B cell (primary cell): Measurements from ENCODE around the gene RBBP6. TPM values are rescaled to one million over a fixed set of nuclear protein-coding genes. Genes with fewer than 3 reads are reported as not detected.

Experiments used
- ATAC-seq: fragments of 200-7000 bp; cut with Tn5 transposase; one replicate; pipeline ENCODE4 v1.10.0; 2021; ENCODE audit warnings: low read depth, mild to moderate bottlenecking, moderate number of reproducible peaks, moderate library complexity
- CTCF ChIA-PET: fragments of 350-600 bp; sonication (Branson Sonifier 250); formaldehyde crosslinking; loops from one replicate; lab custom pipeline; 2021; ENCODE audit warnings: antibody characterized with exemption, inconsistent platforms; lab: Charles Lee
- POLR2A ChIA-PET: fragments of 350-600 bp; sonication (Branson Sonifier 250); formaldehyde crosslinking; loops from one replicate; lab custom pipeline; 2021; ENCODE audit warnings: antibody characterized with exemption; lab: Charles Lee
- DNase-seq: peaks from one replicate; pipeline ENCODE4 v3.0.0; 2013
- H2AFZ ChIP-seq: 2 replicates; pipeline ENCODE4 v1.6.1; 2012; ENCODE audit warnings: mild to moderate bottlenecking, low read depth, low read length; ENCODE audit not compliant: insufficient read depth, poor library complexity, severe bottlenecking
- H3K27ac ChIP-seq, 2 donors: 1 replicate in 1 of 2; 2 replicates in 1 of 2; pipeline ENCODE4 v1.5.1; 2012 to 2013; ENCODE audit warnings: low read length in 2 of 2, mild to moderate bottlenecking in 2 of 2, moderate library complexity in 1 of 2
- H3K27me3 ChIP-seq, 4 experiments: fragments of 200-600 bp in 1 of 4; sonication (generic) in 1 of 4; replicated peaks in 1 of 4; 1 replicate in 2 of 4; 2 replicates in 2 of 4; pipeline versions ENCODE4 v1.6.1 to v1.7.0; 2013 to 2016; ENCODE audit warnings: low read length in 3 of 4, mild to moderate bottlenecking in 2 of 4, mixed read lengths in 1 of 4, moderate library complexity in 1 of 4; ENCODE audit not compliant: insufficient read depth in 4 of 4, control insufficient read depth in 3 of 4; ENCODE audit errors: control extremely low read depth in 1 of 4
- H3K36me3 ChIP-seq, 2 experiments: replicated peaks in 1 of 2; 1 replicate in 1 of 2; 2 replicates in 1 of 2; pipeline versions ENCODE4 v1.6.1 to v1.7.1; 2013; ENCODE audit warnings: low read length in 1 of 2; ENCODE audit not compliant: insufficient read depth in 2 of 2, control insufficient read depth in 1 of 2; ENCODE audit errors: control extremely low read depth in 1 of 2, extremely low read depth in 1 of 2
- H3K4me1 ChIP-seq, 2 donors: fragments of 200-600 bp in 1 of 2; sonication (generic) in 1 of 2; 1 replicate in 1 of 2; 2 replicates in 1 of 2; pipeline versions ENCODE4 v1.5.1 to v1.6.1; 2013 to 2017; ENCODE audit warnings: low read length in 2 of 2; ENCODE audit not compliant: control insufficient read depth in 2 of 2, insufficient read depth in 2 of 2
- H3K4me2 ChIP-seq: replicated peaks from 2 replicates; pipeline ENCODE3; 2012; ENCODE audit warnings: mild to moderate bottlenecking, low read depth, low read length; ENCODE audit not compliant: poor library complexity, severe bottlenecking
- H3K4me3 ChIP-seq, 5 experiments: fragments of 200-600 bp in 1 of 5; sonication (generic) in 1 of 5; 1 replicate in 3 of 5; 2 replicates in 2 of 5; pipeline versions ENCODE4 v1.5.1 to v1.7.0; 2011 to 2016; ENCODE audit warnings: low read length in 4 of 5, mild to moderate bottlenecking in 4 of 5, low read depth in 2 of 5, control low read depth in 1 of 5, moderate library complexity in 1 of 5; ENCODE audit not compliant: insufficient read depth in 1 of 5; ENCODE audit errors: control extremely low read depth in 1 of 5, extremely low read depth in 1 of 5
- H3K79me2 ChIP-seq: fragments of 200-600 bp; sonication (generic); one replicate; pipeline ENCODE4 v1.6.0; 2016; ENCODE audit warnings: low read length; ENCODE audit not compliant: control insufficient read depth, insufficient read depth
- H3K9ac ChIP-seq: fragments of 200-600 bp; sonication (generic); 2 replicates; pipeline ENCODE4 v1.6.1; 2017; ENCODE audit warnings: mild to moderate bottlenecking, low read length, moderate library complexity
- H3K9me3 ChIP-seq, 3 donors: one replicate each; pipeline versions ENCODE4 v1.6.1 to v1.7.1; 2013; ENCODE audit warnings: low read length in 2 of 3; ENCODE audit not compliant: control insufficient read depth in 2 of 3, insufficient read depth in 1 of 3; ENCODE audit errors: control extremely low read depth in 1 of 3
- H4K20me1 ChIP-seq: 2 replicates; pipeline ENCODE4 v1.6.0; 2012; ENCODE audit warnings: mild to moderate bottlenecking, low read length; ENCODE audit not compliant: insufficient read depth, control insufficient read depth, poor library complexity, severe bottlenecking
- H3K27ac Mint-ChIP-seq: one replicate; pipeline ENCODE4 v1.8.0; 2021; ENCODE audit warnings: mixed read lengths
- H3K27me3 Mint-ChIP-seq: one replicate; pipeline ENCODE4 v1.8.0; 2021; ENCODE audit warnings: mixed read lengths
- H3K4me1 Mint-ChIP-seq: one replicate; pipeline ENCODE4 v1.8.0; 2021; ENCODE audit warnings: mixed read lengths
- H3K4me3 Mint-ChIP-seq: one replicate; pipeline ENCODE4 v1.8.0; 2021; ENCODE audit warnings: mixed read lengths
- H3K9me3 Mint-ChIP-seq: one replicate; pipeline ENCODE4 v1.8.0; 2022; ENCODE audit warnings: mixed read lengths; ENCODE audit not compliant: insufficient read depth
- EZH2 ChIP-seq: IDR thresholded peaks from 2 replicates; pipeline ENCODE4 v1.6.1; 2012; ENCODE audit warnings: borderline replicate concordance, low read depth, mild to moderate bottlenecking, moderate library complexity, low read length; ENCODE audit not compliant: insufficient read depth, poor library complexity, severe bottlenecking
- WGBS: methylation state at CpG from one replicate; pipeline ENCODE4 v1.1.5; 2013; ENCODE audit warnings: missing lambda C conversion rate; ENCODE audit not compliant: insufficient coverage; 5-methylcytosine and 5-hydroxymethylcytosine counted together
- intact Hi-C: fragments of 100-400 bp; cut with micrococcal nuclease; formaldehyde crosslinking; loops from one replicate; pipeline ENCODE4 v1.10.0; 2022
- polyA plus RNA-seq: library from polyadenylated mRNA; depleted of rRNA; stranded (reverse); fragments of >200 nt; gene quantifications from 2 replicates; pipeline ENCODE4 v1.2.3, GENCODE V29; 2012
- total RNA-seq, 2 donors: library from RNA; stranded (reverse); fragments of 120-200 nt in 1 of 2; gene quantifications; 1 replicate in 1 of 2; 2 replicates in 1 of 2; pipeline versions ENCODE4 v1.2.3 to v1.2.4, GENCODE V29; 2013 to 2022
- TF ChIP-seq, protein P1 (sequence below): fragments of 200-600 bp; IDR thresholded peaks from one replicate; pipeline ENCODE4 v1.8.0; 2022; ENCODE audit warnings: antibody characterized with exemption, mild to moderate bottlenecking

The RBBP6 gene
- total and polyA plus RNA-seq, 2 donors (not counting 1 experiment from before 2014, with no cell fraction given) = 107 to 132 TPM

DNA sequence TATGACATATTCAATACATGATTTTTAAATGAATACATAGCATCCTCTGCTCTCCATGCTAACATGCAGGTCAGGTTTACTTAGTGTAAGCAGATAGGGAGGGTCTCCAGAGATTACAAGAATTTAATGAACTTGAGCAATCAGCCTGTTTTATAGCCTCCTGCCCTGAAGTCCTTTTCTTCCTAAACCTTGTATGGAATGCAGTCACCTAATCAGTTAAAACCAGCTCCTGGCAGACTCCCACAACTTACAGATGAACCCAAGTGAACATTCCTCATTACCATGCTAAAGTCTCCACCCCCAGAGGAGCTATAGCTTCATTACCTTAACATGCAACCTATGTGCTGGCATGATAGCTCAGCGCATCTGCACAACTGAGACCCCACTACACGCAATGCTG lies 48.5 kb upstream of the RBBP6 start:
- Histone ChIP-seq H3K9me3 (peaks cover 1 to 10% (median 4%) of the 10 kb centered on the region in 3 donors), H3K4me1 (no peaks in the 10 kb centered on the region), H3K9ac (no peak overlapping the region), H4K20me1 (no peaks in the 10 kb centered on the region), H3K4me2 (no peak overlapping the region), H2AFZ (no peak overlapping the region), H3K79me2 (no peaks in the 10 kb centered on the region), H3K4me3 (no peak overlapping the region), H3K27me3 (peaks cover 0 to 2% (median 0%) of the 10 kb centered on the region in 4 experiments), H3K36me3 (no peaks in the 10 kb centered on the region), H3K27ac (no peak overlapping the region)
- CTCF ChIA-PET = interaction anchor here (2.5 kb wide), 1 partner anchor 14 kb away, joined by 12 read pairs; no protein-coding TSS in a partner anchor
- WGBS = 94% methylated on average over 2 of the region's 2 CpGs
- TF ChIP-seq, protein P1, sequence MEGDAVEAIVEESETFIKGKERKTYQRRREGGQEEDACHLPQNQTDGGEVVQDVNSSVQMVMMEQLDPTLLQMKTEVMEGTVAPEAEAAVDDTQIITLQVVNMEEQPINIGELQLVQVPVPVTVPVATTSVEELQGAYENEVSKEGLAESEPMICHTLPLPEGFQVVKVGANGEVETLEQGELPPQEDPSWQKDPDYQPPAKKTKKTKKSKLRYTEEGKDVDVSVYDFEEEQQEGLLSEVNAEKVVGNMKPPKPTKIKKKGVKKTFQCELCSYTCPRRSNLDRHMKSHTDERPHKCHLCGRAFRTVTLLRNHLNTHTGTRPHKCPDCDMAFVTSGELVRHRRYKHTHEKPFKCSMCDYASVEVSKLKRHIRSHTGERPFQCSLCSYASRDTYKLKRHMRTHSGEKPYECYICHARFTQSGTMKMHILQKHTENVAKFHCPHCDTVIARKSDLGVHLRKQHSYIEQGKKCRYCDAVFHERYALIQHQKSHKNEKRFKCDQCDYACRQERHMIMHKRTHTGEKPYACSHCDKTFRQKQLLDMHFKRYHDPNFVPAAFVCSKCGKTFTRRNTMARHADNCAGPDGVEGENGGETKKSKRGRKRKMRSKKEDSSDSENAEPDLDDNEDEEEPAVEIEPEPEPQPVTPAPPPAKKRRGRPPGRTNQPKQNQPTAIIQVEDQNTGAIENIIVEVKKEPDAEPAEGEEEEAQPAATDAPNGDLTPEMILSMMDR = no peak
- TF ChIP-seq EZH2 = no peak
- POLR2A ChIA-PET = no interaction called here
- intact Hi-C loops = no loop called here
- Mint-ChIP-seq H3K27me3 (peaks cover 29% of the 10 kb centered on the region), H3K9me3 (peaks cover 3% of the 10 kb centered on the region), H3K4me3 (no peak overlapping the region), H3K4me1 (no peaks in the 10 kb centered on the region), H3K27ac (no peak overlapping the region)
- DNase-seq (no peak), ATAC-seq (no peak)

DNA sequence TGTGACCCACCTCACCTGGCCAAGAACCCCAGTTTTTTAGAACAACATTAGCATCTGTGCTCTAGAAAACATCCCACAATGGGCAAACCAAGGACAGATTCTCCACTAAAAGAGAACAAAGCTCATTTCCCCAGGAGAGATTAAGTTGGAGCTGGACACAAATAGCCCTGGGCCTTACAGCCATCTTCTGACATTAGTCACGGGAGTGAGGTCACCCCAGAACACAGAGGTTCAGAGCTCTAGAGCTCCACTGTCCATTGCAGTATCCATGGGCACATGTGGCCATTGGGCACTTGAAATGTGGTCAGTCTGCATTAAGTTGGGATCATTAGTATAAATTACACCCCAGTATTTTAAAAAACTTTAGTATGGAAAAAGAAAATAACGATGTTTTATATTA lies 47.6 kb upstream of the RBBP6 start:
- H3K4me1 Mint-ChIP-seq = no peaks in the 10 kb centered on the region
- no peaks in the 10 kb centered on the region for H3K4me1 ChIP-seq
- WGBS = 80% methylated on average over 1 of the region's 2 CpGs

More for the DNA sequence above, 47.6 kb upstream of the RBBP6 start:
- H2AFZ ChIP-seq = no peak overlapping the region
- no peaks in the 10 kb centered on the region for H4K20me1 ChIP-seq
- H3K4me3 ChIP-seq = no peak overlapping the region
- H3K27me3 Mint-ChIP-seq = peaks cover 29% of the 10 kb centered on the region
- H3K79me2 ChIP-seq = no peaks in the 10 kb centered on the region
- DNase-seq = no peak
- ChIA-PET CTCF (interaction anchor here (2.5 kb wide), 1 partner anchor 13 kb away, joined by 12 read pairs; no protein-coding TSS in a partner anchor), POLR2A (no interaction called here)
- intact Hi-C loops = no loop called here
- peaks cover 0 to 2% (median 0%) of the 10 kb centered on the region in 4 experiments for H3K27me3 ChIP-seq
- H3K9me3 Mint-ChIP-seq = peaks cover 3% of the 10 kb centered on the region
- peaks cover 1 to 10% (median 4%) of the 10 kb centered on the region in 3 donors for H3K9me3 ChIP-seq
- no peak overlapping the region for H3K4me2 ChIP-seq
- no peak overlapping the region for H3K27ac Mint-ChIP-seq
- H3K36me3 ChIP-seq = no peaks in the 10 kb centered on the region
- TF ChIP-seq, protein P1 = no peak
- no peak for TF ChIP-seq EZH2
- H3K4me3 Mint-ChIP-seq = no peak overlapping the region
- ATAC-seq = no peak
- no peak overlapping the region for H3K27ac ChIP-seq
- no peak overlapping the region for H3K9ac ChIP-seq
